ENCODE results near the gene SPATA31E1.

SPATA31E1 gene

DNA sequence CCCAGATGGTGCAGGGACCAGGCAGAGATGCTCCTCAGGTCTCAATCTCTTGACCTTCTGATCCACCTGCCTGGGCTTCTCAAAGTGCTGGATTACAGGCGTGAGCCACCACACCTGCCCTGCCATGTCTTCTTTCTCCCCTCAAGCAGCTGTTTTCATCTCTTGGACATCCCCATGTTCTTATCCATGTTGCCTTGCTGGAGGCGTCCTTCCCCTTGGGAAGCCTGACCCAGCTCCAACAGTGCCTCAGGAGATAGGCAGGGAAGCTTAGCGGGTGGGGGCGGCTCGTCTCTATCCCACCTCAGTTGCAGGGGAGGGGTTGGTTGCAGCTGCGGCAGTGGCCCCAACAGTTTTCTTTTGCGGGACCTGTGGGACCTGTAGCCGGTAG is 24.7 kb upstream of the SPATA31E1 start:
- Histone ChIP-seq H3K9ac (no peak overlapping the region), H3K36me3 (no peaks in the 10 kb centered on the region), H4K20me1 (no peaks in the 10 kb centered on the region), H3K4me2 (no peak overlapping the region), H3K27me3 (no peaks in the 10 kb centered on the region), H3K27ac (no peak overlapping the region), H3K9me3 (replicated peaks in 1 of 11) (peaks cover 31 to 62% (median 48%) of the 10 kb centered on the region in 11 experiments; a peak in 21 of 22 replicates), H3K4me3 (no peak overlapping the region), H3K4me1 (0 out of 20 replicates have a peak, but pooled peaks cover 0 to 6% (median 0%) of the 10 kb centered on the region in 10 experiments)
- TF ChIP-seq Cebpa-rat (IDR thresholded peaks at IDR 0.05) = no peak

DNA sequence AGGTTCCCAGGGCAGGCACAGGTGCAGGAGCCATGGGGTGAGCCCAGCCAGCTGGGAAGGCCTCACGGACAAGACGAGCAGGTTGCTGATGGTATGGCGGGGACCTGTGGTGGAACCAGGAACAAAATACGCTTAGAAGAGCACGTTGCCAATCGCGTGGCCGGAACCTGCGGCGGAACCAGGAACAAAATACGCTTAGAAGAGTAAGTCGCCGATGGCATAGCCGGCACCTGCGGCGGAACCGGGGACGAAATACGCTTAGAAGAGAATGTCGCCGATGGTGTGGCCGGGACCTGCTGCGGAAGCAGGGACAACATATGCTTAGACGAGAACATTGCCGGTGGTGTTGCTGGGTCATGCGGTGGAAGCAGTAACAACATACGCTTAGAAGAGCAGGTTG is 23.5 kb upstream of the SPATA31E1 start:
- H3K9ac ChIP-seq = no peak overlapping the region
- no peaks in the 10 kb centered on the region for H3K27me3 ChIP-seq
- H3K4me1 ChIP-seq = no peaks in the 10 kb centered on the region
- peaks cover 31 to 63% (median 48%) of the 10 kb centered on the region in 11 experiments; a peak in 21 of 22 replicates for H3K9me3 ChIP-seq (replicated peaks in 1 of 11)
- no peak overlapping the region for H3K4me2 ChIP-seq
- TF ChIP-seq Cebpa-rat (IDR thresholded peaks at IDR 0.05) = no peak
- no peak overlapping the region for H3K4me3 ChIP-seq
- H3K27ac ChIP-seq = no peak overlapping the region
- H4K20me1 ChIP-seq = no peaks in the 10 kb centered on the region
- no peaks in the 10 kb centered on the region for H3K36me3 ChIP-seq

GRCh38 chr9:87859786-87860185 is 22.9 kb upstream of the SPATA31E1 start:
- Histone ChIP-seq H3K27ac (no peak overlapping the region), H3K27me3 (no peaks in the 10 kb centered on the region), H3K36me3 (no peaks in the 10 kb centered on the region), H3K4me3 (no peak overlapping the region), H3K4me1 (no peaks in the 10 kb centered on the region), H3K4me2 (no peak overlapping the region), H3K9me3 (replicated peaks in 1 of 11) (peaks cover 31 to 63% (median 48%) of the 10 kb centered on the region in 11 experiments; a peak in 21 of 22 replicates), H4K20me1 (no peaks in the 10 kb centered on the region), H3K9ac (no peak overlapping the region)
- no peak for TF ChIP-seq Cebpa-rat (IDR thresholded peaks at IDR 0.05)

DNA sequence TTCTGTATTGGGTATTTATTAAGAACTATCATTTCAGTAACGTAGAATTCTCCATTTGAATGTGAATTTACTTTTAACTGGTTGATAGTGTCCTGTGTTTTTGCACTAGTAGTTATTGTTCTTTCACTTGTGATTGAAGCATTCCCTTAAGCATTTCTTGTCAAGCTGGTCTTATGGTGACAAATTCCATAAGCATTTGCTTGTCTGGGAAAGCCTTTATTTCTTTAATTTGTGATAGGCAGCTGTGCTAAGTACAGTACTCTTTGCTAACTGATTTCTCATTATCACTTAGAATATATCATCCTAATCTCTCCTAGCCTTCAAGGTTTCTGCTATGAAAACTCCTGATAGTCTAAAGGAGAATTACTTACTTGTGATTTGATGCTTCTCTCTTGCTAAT is 21.3 kb upstream of the SPATA31E1 start:
- H3K9me3 ChIP-seq (replicated peaks in 1 of 11) = peaks cover 31 to 63% (median 48%) of the 10 kb centered on the region in 11 experiments; a peak in 21 of 22 replicates
- no peaks in the 10 kb centered on the region for H3K27me3 ChIP-seq
- TF ChIP-seq Cebpa-rat (IDR thresholded peaks at IDR 0.05) = no peak
- no peak overlapping the region for H3K9ac ChIP-seq
- no peaks in the 10 kb centered on the region for H4K20me1 ChIP-seq
- no peaks in the 10 kb centered on the region for H3K4me1 ChIP-seq
- no peak overlapping the region for H3K4me3 ChIP-seq
- H3K27ac ChIP-seq = no peak overlapping the region
- H3K36me3 ChIP-seq = no peaks in the 10 kb centered on the region
- no peak overlapping the region for H3K4me2 ChIP-seq

DNA sequence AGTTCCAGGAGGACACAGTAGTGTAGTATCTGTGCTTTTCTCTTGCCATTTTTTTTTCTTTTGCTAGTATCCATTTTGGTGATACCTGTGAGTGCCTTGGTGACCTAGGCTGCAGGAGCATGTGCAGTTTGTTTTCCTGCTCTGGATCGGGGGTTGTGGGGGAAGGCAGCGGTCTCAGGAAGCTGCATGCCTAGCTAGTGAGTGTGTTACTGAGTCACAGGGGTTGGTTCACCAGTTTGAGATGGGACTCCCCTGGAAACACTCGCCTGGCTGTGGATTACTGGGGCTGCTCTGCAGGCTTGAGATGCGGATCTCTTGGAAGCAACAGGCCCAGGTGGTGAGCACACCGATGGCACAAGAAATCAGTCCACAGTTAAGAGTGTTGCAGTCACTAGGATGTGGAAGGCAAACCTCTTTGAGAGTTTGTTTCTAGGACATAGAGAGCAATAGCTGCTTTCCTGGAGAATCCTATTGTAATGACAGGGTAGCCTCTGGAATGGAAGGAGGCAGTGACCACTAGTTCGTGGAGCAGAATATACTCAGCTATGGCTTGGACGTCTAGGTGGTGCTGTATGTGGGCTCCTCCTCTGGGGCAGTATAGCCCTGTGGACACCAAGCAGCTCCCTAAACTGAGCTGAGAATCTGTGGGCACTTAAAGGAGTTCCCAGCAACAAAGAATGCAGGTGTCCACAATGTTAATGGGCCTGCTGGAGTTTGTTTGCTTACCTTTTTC is 20.0 kb upstream of the SPATA31E1 start:
- Histone ChIP-seq H3K4me3 (no peak overlapping the region), H3K4me1 (no peaks in the 10 kb centered on the region), H3K9ac (no peak overlapping the region), H3K36me3 (no peaks in the 10 kb centered on the region), H3K27me3 (no peaks in the 10 kb centered on the region), H3K4me2 (no peak overlapping the region), H3K27ac (no peak overlapping the region), H3K9me3 (replicated peaks in 1 of 11) (peaks cover 23 to 55% (median 39%) of the 10 kb centered on the region in 11 experiments; a peak in 21 of 22 replicates), H4K20me1 (no peaks in the 10 kb centered on the region)
- no peak for TF ChIP-seq Cebpa-rat (IDR thresholded peaks at IDR 0.05)

DNA sequence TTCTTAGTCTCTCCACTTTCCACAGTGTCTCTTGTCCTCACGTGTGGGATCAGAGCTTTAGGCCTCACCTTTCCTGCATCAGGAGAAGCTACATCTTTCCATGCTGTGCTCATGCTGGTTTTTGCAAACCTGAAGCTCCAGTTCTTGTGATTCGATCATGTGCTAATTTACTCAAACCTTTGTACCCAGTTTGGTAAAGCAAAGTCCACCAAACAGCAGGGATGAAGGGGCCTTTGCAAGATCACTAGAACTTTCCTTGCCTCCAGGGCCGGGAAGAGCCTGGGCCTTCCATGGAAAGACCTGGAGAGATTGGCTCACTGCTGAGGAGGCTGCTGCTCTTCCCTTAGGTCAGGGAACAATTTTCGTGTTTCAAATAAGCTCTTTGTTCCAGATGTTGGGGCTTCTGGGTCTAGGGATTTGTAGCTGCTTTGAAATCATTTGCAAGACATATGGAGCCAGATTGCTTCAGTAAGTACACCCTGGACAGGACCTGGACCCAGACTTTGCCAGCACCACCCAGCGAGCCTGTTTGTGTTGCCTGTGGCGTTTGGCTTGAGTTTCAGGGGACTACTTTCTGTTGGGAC is 18.7 kb upstream of the SPATA31E1 start:
- H4K20me1 ChIP-seq = no peaks in the 10 kb centered on the region; a peak in 1 of 22 replicates
- no peak overlapping the region for H3K4me3 ChIP-seq
- H3K27me3 ChIP-seq = no peaks in the 10 kb centered on the region
- peaks cover 0 to 1% (median 0%) of the 10 kb centered on the region in 10 experiments; a peak in 2 of 20 replicates for H3K4me1 ChIP-seq
- H3K4me2 ChIP-seq = no peak overlapping the region
- H3K27ac ChIP-seq = no peak overlapping the region
- peaks cover 12 to 43% (median 26%) of the 10 kb centered on the region in 11 experiments; a peak in 21 of 22 replicates for H3K9me3 ChIP-seq (replicated peaks in 1 of 11)
- no peak for TF ChIP-seq Cebpa-rat (IDR thresholded peaks at IDR 0.05)
- H3K9ac ChIP-seq = no peak overlapping the region
- H3K36me3 ChIP-seq = no peaks in the 10 kb centered on the region

GRCh38 chr9:87864915-87865314 is 17.8 kb upstream of the SPATA31E1 start:
- Histone ChIP-seq H3K9ac (no peak overlapping the region), H3K4me3 (no peak overlapping the region), H4K20me1 (no peaks in the 10 kb centered on the region; a peak in 1 of 22 replicates), H3K9me3 (replicated peaks in 1 of 11) (peaks cover 4 to 33% (median 17%) of the 10 kb centered on the region in 11 experiments; a peak in 20 of 22 replicates), H3K27me3 (no peaks in the 10 kb centered on the region), H3K27ac (no peak overlapping the region), H3K36me3 (no peaks in the 10 kb centered on the region), H3K4me1 (peaks cover 0 to 7% (median 0%) of the 10 kb centered on the region in 10 experiments; a peak in 3 of 20 replicates), H3K4me2 (no peak overlapping the region)
- no peak for TF ChIP-seq Cebpa-rat (IDR thresholded peaks at IDR 0.05)

DNA sequence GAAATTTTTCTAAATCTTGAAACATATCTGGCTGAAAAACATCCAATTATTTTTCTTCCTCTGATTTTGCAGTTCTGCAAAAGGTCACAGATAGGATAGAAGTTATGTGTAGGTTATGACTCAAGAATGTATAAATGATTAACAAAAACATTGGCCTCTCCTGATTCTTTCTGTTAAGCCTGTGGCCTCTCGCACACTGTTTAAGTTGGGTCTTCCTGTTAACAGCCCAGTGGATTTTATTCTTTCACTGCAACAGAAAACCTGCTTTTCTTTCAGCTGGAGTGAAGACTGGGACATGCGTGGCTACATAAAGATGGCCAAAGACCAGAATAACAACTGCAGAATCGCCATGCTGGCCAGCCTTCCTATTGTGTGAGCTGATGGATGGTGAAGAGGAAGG is 17.1 kb upstream of the SPATA31E1 start:
- no peak for TF ChIP-seq Cebpa-rat (IDR thresholded peaks at IDR 0.05)
- Histone ChIP-seq H3K27me3 (no peaks in the 10 kb centered on the region), H3K27ac (no peak overlapping the region), H3K4me2 (no peak overlapping the region), H3K36me3 (no peaks in the 10 kb centered on the region), H3K4me3 (no peak overlapping the region), H4K20me1 (no peaks in the 10 kb centered on the region; a peak in 2 of 22 replicates), H3K4me1 (peaks cover 0 to 7% (median 0%) of the 10 kb centered on the region in 10 experiments; a peak in 3 of 20 replicates), H3K9me3 (replicated peaks in 1 of 11) (peaks cover 0 to 26% (median 12%) of the 10 kb centered on the region in 11 experiments; a peak in 16 of 22 replicates), H3K9ac (no peak overlapping the region)

GRCh38 chr9:87867391-87867790 is 15.3 kb upstream of the SPATA31E1 start:
- Histone ChIP-seq H3K4me1 (peaks cover 0 to 7% (median 0%) of the 10 kb centered on the region in 10 experiments; a peak in 3 of 20 replicates), H3K4me3 (no peak overlapping the region), H3K9me3 (replicated peaks in 1 of 11) (peaks cover 0 to 8% (median 0%) of the 10 kb centered on the region in 11 experiments; a peak in 4 of 22 replicates), H3K9ac (no peak overlapping the region), H3K4me2 (no peak overlapping the region), H4K20me1 (no peaks in the 10 kb centered on the region; a peak in 2 of 22 replicates), H3K27me3 (no peaks in the 10 kb centered on the region), H3K27ac (no peak overlapping the region), H3K36me3 (no peaks in the 10 kb centered on the region)
- no peak for TF ChIP-seq Cebpa-rat (IDR thresholded peaks at IDR 0.05)
